GM12874 (cell line): ENCODE results near the gene BLMH.
A peak's percentile ranks its signal among the peaks of the same experiment; 100 is the strongest.

Experiments
- CTCF ChIP-seq: IDR thresholded peaks from 2 replicates; pipeline ENCODE4 v1.5.1; 2011; ENCODE audit warnings: low read depth, mild to moderate bottlenecking, control low read depth, low read length, moderate library complexity; ENCODE audit not compliant: insufficient read depth

BLMH gene

GRCh38 chr17:30291543-30292285 is at the start of gene BLMH:
BLMH (minus strand) TSS chr17:30291944; CDS start chr17:30291819, 125 bp downstream.
- TF ChIP-seq CTCF: no peak

- no peak for TF ChIP-seq CTCF
These were observed 49.1 kb upstream of the BLMH start for GRCh38 chr17:30340801-30341356.

GRCh38 chr17:30339086-30339485 is 47.3 kb upstream of the BLMH start:
- no peak for TF ChIP-seq CTCF

- no peak for TF ChIP-seq CTCF
These were observed 45.8 kb upstream of the BLMH start for GRCh38 chr17:30337393-30337999.

- TF ChIP-seq CTCF: peak; percentile 60
These were observed 44.8 kb upstream of the BLMH start for GRCh38 chr17:30336369-30337171.

- no peak for TF ChIP-seq CTCF
These were observed 42.7 kb upstream of the BLMH start for GRCh38 chr17:30334421-30334820.
